ENCODE results near the gene CD320.
"Not testable (repeated sequence)": the region's sequence is repeated elsewhere in the genome, so short reads cannot be mapped to it uniquely, and the experiment has no call there.

CD320 gene

DNA sequence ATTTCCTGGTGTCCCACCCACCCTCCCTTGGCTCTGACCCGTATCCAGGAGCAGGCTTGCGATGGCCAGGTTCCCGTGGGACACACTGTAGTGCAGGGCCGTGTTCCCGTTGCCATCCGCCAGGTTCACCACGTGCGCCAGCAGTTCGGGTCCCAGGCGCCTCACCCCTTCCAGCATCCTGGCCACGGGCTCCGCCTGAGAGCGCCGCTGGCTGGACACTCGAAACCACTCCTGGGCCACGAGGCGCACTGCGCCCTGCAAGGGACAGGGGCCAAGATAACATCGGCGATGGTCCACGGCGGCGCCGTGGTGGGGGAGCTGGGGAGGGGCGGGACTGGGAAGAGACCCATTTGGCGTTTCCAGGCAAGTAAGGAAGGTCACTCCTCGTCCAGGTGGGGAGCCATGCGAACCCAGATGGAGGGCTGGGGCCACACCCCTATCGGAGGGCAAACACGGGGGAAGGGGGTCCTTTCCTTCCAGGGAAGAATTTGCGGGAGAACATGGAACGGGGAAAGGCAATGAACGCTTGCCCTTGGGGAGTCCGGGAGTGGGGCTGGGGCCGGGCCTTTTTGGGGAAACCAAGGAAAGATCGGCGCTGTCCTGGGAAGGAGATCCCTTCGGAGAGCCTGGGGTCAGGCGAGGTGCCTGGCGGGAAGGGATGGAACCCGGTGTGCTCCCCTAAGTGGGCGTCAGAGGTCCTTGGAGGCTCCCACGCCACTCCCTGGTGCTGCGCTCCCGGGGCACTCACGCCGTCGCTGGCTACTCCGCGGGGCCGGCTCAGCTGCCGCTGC is 25.0 kb upstream of the CD320 start:
- DNase-seq = no peak

DNA sequence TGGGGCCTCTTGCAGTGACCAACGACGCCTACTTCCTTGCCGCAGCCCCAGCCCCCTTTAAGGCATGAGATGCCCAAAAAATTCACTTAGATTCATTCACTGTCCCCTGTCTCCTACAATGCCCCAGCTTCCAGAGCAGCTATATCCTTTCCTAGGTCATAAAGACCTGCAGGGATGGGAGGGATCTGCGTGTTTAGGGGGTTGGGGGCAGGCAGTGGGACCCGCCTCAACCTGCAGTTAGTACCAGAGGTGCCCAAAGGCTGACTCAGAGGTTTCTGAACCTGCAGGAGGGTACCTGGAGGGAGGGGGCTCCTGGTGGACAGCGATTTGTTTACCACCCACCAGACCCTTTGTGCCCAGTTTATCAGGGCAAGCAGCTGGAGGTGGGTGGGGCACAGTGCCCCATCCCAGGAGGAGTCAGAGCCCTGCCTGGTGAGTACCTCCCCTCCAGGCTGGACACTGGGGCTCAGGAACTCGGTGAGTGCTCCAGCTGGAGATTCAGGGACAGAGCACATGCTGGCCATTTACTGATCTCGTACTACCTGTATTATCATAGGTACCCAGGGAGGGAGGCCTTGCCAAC is 23.2 kb upstream of the CD320 start:
- no peak for DNase-seq

DNA sequence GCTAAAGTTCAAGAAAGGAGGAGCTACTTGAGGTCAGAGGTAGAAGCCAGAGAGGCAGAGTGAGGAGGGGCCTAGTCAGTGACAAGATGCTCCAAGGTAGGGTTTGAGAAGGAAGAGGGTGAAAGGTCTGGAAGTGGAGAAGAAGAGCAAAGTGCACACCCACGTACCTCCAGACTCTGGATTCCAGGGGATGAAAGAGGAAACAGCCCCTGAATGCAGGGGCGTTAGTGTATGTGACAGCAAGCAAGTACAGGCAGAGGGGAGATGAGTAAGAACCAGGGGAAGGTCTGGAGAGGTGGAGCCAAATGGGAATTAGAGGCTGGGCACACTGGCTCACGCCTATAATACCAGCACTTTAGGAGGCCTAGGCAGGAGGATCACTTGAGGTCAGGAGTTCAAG is 21.8 kb upstream of the CD320 start:
- no peak for DNase-seq

DNA sequence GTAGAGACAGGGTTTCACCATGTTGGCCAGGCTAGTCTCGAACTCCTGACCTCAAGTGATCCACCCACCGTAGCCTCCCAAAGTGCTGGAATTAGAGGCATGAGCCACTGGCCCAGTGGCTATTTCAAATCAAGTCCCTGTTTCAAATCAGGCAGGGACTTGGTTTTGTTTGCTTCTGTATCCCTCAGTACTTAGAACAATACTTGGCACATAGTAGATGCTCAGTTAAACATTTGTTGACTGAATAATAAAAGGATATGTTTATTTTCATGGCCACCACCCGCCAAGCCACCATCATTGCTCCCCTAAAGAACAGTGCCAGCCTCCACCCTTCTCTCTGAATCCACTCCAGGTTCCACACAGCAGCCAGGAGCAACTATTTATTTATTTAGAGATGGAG is 17.3 kb upstream of the CD320 start:
- no peak for DNase-seq

DNA sequence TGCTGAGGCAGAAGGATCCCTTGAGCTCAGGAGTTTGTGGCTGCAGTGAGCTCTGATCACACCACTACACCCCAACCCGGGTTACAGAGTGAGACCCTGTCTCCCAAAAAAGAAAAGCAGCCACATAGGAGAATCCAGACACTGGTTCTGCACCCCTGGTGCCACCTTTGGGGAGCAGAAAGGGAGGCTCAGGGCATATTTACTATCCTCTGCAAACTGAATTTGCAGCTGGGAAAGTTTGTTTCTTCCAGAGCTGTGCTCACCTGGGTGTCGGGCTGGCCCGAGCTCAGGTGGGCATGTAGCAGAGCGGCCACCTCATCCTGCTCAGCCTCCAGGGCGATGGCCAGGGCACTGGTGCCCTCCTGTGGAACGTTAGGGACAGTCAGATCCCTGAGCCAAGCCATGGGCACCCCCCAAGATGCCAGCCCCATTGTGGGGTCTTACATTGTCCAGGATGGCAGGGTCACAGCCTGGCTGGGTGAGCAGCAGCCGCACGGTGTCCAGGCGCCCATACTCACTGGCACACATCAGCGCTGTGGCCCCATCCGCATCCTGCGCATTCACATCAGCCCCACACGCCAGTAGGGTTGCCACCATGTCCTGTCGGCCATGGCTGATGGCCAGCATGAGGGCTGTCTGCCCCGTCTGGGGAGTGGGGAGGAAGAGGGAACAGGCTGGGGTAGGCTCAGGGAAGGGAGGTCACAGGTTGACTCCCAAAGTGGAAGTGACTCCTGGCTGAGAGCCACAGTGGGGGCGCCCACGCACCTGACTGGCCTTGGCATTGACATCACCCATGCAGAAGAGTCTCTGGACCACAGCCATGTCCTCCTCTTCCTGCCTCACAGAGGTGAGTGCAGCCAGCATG is 16.3 kb upstream of the CD320 start:
- DNase-seq = no peak

DNA sequence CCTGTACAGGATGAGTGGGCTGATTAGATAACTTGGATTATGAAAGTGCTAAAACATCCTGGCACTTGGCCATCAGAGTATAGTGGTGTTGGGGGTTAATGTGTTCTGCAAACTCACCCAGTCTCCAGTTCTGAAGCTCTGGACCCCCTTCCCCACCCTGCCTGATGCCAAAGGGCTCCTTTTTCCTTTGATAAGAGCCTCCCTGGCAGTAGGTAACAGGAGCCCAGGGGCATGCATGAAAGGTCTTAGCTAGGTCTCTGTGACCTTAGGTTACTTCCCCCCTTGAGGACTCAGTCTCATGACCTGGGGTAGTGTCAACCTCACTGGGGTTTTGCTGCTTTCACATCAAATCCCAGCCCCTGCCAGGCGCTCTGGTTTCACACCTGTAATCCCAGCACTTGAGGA is 15.6 kb upstream of the CD320 start:
- no peak for DNase-seq

DNA sequence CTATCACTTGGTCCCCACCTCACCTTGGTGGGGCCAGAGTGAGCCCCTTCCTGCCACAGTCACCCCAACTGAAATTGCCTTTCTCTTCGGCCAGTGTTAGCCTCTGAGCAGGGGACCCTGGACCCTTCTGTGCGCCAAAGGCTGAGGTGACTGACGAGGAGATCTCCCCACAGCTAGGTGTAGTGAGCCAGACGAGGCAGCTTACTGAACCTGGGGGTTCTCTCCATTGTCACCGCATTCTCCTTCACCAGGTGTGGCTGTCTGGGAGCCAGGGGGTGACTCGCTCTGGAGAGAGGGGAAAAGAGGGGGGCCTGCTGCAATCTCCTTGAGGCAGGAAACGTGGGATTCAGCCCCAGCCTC is 14.5 kb upstream of the CD320 start:
- no peak for DNase-seq

DNA sequence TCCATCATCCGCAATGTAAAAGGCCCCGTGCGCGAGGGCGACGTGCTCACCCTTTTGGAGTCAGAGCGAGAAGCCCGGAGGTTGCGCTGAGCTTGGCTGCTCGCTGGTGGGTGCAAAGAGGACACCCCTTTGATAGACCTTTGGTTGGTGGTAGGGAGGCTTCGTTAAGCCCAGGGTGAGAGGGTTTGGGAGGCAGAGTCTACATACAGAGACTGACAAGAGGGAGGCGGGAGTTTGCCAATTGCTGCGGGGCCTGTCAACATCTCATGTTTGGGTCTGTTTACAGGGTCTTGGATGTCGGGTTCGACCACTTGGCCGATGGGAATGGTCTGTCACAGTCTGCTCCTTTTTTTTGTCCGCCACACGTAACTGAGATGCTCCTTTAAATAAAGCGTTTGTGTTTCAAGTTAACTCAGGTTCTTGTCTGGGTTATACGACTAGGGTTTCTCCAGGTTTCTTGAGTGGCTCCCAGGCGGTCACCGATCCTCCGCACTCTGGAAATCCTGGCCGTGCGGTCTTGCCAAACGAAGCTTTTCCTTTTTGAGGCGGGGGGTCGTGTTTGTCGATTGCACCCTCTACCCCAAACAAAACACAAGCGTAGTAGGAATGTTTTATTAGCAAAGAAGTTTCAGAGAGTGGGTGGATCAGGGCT is 14.0 kb upstream of the CD320 start:
- no peak for DNase-seq

DNA sequence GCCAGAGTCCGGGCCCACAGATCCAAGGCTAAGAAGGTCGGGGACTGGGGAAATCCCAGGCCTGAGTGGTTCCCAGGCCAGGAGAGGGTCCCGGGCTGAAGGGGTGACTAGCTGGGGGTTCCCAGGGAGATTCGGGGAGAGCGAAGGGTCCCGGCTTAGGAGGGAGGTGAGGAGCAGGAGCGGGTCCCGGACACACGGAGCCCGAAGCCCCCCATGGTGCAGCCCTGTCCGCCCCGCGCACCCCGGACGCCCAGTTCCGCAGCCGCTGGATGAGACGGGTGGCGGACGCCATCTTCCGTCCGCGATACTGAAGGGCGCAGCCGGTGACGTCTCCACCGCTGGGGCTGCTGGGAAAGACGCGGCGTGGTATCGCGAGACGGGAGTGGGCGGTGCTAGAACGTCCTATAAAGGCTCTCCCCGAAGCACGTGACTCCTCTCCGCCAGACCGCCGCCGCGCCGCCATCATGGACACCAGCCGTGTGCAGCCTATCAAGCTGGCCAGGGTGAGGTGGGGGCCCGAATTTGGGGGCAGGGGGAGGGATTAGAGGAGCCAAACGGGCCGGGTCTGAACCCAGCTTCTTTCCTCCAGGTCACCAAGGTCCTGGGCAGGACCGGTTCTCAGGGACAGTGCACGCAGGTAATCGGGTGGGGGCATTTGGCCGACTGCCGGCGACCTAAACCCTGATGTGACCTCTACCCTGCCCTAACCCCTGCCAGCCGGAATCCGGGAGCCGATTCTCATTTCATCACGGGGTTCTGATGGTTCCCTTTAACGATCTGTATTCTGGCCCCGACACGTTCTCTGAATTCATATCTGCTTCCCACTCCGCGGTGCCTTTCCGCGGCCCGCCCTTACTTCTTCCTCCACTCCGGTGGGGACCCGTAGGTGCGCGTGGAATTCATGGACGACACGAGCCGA is 13.2 kb upstream of the CD320 start, which contains the start of the genes NDUFA7 and RPS28:
NDUFA7 (minus strand) TSS at position 309 of the 919 bp plus-strand sequence; CDS start at position 292, 17 bp downstream.
RPS28 (plus strand) TSS at position 430 of the 919 bp plus-strand sequence; CDS start at position 465, 35 bp downstream.
- DNase-seq = peak; percentile 84

DNA sequence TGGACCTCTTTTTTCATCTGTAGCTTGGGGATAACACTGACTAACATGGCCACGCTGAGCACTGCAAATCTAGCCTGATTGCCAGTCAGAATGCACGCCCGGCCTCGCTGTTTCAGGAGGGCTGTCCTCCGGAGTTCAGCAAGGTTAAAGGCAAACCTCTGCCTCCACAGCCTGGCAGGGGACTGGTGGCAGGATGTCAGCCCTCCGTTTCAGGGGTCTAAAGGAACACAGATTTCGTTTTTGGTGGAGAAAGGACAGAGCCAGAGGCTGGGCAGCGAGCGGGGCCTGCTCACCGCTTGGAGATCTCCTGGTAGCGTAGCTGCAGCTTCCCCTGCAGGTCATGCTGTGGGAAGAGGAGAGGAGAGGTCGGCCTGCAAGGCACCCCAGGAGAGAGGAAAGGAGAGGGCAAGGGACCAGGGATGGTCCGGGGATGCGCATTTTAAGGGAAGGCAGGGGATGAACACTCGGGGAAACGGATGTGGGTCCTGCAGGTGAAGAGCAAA is 12.5 kb upstream of the CD320 start:
- no peak for DNase-seq

DNA sequence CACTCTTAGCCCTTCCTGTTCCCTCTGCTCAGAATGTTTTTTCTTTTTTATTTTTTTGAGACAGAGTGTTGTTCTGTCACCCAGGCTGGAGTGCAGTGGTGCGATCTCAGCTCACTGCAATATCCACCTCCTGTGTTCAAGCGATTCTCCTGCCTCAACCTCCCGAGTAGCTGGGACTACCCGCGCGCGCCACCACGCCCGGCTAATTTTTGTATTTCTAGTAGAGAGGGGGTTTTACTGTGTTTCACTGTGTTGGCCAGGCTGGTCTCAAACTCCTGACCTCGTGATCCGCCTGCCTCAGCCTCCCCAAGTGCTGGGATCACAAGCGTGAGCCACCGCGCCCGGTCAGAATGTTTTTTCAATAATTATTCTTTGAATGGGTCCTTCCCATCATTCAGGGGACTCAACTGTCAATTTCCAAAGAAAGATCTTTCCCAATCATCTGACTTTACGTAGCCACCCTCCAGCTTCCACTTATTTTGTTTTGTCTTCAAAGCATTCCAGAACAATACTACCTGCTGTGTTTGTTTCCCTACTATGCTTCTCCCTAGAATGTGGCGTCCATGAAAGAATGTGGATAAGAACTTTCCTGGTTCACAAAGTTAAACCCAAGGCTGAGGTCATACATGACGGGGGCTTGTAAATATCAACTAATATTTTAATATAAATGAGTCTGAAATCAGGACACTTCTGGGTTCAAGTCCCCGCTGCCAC is 11.8 kb upstream of the CD320 start:
- no peak for DNase-seq

DNA sequence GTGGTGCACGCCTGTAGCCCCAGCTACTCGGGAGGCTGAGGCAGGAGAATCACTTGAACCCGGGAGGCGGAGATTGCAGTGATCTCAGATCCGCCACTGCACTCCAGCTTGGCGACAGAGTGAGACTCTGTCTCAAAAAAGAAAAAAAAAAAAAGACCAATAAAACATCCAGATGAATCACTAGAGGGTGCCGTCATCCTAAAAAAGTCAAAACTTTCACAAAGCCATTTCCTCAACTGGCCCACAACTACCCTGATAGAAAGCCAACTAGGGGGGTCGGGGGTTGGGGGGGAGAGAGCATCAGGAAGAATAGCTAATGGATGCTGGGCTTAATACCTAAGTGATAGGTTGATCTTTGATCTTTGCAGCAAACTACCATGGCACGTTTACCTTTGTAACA is 10.7 kb upstream of the CD320 start:
- not testable (repeated sequence) for DNase-seq

DNA sequence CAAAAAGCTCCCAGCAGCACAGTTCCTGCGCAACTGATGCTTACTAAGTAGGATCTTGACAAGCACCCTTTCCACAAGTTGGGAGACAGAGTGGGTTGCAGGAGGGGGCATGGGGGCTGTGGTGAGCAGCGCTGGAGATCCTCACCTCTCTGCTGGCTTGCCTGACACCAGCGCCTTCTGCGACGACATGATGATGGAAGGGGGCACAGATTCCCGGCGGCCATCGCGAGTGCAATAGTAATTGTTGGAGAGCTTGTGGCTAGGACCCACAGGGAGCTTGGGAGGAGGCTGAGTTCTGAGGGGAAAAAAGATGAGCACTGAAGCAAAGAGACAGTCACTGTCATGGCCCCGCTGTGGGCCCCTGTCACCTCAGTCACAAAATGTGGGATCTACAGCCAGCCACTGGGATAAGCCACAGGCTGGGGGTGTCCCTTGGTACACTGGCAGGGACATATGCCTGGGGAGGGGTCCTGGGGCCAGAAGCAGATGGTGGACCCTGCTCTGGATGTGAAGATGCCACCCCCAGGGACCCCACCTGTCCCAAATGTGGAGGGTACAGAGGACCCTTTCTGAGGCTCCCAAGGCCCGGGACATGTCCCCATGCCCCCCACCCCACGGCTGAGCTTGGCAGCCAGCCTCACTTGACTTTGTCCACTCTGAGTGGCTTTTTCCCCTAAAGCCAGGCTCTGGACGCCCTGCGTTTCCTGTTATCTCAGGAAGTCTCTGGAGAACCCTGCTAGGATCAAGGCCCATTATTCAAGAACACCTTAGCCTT is 8.4 kb upstream of the CD320 start:
- DNase-seq = no peak

DNA sequence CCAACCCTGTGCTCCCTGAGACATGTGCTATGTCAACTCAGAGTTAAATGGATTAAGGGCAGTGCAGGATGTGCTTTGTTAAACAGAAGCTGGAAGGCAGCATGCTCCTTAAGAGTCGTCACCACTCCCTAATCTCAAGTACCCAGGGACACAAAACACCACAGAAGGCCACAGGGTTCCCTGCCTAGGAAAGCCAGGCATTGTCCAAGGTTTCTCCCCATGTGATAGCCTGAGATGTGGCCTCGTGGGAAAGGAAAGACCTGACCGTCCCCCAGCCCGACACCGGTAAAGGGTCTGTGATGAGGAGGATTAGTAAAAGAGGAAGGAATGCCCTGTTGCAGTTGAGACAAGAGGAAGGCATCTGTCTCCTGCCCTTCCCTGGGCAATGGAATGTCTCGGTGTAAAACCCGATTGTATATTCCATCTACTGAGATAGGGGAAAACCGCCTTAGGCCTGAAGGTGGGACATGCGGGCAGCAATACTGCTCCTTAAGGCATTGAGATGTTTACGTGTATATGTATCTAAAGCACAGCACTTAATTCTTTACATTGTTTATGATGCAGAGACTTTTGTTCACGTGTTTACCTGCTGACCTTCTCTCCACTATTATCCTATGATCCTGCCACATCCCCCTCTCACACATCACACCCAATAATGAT is 7.0 kb upstream of the CD320 start:
- not testable (repeated sequence) for DNase-seq

DNA sequence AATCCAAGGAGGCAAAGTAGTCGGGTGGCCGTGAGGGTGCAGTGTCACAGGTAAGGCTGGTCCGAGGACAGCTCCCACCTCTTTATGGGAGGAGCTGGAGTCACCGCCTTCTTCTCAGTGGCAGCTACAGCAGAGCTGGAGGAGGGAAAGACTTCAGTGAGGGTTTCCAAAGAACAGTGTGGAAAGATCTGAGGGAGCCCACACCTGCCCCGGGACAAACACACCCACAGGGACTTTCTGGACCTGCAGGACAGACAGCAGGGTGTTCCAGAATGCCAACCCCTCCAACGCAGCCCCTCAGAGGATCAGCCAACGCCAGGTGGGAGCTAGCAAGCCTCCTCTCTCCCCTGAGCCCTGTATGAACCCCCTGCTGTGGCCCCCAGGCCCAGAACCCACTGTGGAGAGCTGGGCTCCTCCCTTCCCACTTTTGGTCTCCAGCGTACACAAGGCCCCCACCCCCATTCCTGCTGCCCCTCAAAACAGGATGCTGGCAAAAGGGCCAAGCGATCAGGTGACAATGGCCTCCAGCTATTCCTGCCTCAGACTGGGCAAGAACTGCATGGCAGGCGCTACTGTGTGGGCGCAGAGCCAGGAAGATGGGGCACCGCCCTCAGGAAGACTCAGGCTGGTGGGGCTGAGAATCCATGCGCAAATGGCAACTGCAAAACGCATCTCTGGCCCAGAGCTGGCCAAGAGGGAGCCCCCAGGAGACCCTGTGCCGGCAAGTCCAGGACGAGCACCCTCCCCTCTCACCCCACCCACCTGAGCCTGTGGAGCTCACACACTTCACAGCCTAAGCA is 3.5 kb upstream of the CD320 start:
- DNase-seq = no peak

DNA sequence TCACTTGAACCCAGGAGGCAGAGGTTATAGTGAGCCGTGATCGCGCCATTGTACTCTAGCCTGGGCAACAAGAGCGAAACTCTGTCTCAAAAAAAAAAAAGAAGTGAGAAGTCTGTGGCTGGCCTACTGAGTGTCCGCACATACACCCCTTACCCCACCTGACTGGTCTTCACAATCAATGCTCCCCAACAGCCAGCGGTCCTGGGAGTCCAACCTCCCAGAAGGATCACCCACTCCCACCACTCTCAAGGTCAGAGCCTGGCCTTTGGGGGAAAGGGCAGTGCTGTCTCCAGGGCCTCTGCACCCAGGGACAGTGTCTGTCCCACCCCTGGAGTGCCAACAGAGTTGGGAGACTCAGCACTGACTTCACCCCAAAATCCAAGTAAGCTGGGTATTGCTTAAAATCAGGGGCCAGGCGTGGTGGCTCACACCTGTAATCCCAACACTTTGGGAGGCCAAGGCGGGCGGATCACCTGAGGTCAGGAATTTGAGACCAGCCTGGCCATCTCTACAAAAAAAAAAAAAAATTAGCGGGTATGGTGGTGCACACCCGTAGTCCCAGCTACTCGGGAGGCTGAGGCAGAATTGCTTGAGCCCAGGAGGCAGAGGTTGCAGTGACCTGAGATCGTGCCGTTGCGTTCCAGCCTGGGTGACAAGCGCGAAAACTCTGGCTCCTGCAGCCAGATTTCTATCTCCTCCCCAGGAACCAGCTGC is 2.3 kb upstream of the CD320 start:
- DNase-seq = no peak

DNA sequence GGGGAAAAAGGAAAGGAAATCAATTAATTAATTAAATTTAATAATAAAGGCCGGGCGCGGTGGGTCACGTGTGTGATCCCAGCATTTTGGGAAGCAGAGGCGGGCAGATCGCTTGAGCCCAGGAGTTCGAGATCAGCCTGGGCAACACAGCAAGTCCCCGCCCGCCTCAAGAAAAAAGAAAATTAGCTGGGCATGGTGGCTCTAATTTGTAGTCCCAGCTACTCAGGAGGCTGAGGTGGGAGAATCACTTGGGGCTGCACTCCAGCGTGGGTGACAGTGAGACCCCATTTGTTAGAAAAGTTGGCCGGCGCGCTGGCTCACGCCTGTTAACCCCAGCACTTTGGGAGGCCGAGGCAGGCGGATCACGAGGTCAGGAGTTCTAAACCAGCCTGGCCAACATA is 733 bp upstream of the CD320 start:
- no peak for DNase-seq

DNA sequence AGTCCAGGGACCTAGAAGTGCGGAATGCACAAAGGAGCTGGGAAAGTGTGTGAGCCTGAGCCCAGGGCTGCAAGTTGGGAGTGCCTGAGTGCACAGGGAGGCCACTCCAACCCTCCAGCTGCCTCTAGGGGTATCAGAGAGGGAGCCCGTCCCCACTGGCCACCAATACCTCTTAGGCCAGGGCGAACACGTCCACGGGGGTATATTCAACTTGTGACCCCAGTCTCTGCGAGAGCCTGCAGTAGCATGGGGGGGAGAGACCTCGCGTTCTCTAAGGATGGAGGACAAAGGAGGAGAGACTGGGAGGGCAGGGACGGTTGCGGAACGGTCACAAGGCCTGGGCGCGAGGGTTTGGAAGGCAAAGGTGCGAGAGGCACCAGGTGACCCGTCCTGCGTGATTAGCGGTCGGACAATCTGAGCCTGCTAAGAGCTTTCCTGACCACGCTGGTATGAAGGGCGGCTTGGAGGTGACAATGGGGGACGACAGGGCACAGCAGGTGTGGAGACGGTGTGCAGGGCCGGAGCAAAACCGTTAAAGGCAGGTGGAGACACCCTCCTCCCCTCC is 676 bp downstream of the CD320 start:
- DNase-seq = no peak
